CD4-positive, alpha-beta T cell (primary cell): ENCODE measurements around the gene FYN. TPM values are rescaled to one million over a fixed set of nuclear protein-coding genes. Genes with fewer than 3 reads are reported as not detected.

Experiments used
- ATAC-seq: fragments of 200-7000 bp; cut with Tn5 transposase; one replicate; pipeline ENCODE4 v1.10.0; 2022; ENCODE audit warnings: mild to moderate bottlenecking; ENCODE audit not compliant: poor library complexity
- CTCF ChIA-PET: fragments of 350-600 bp; sonication (Branson Sonifier 250); formaldehyde crosslinking; loops from one replicate; lab custom pipeline; 2021; ENCODE audit warnings: antibody characterized with exemption, inconsistent platforms; lab: Charles Lee
- POLR2A ChIA-PET: fragments of 350-600 bp; sonication (Branson Sonifier 250); formaldehyde crosslinking; loops from one replicate; lab custom pipeline; 2021; ENCODE audit warnings: antibody characterized with exemption, inconsistent platforms; lab: Charles Lee
- DNase-seq, 14 experiments: peaks; one replicate each; pipeline ENCODE4 v3.0.0-alpha.2; 2013 to 2020; ENCODE audit warnings: mixed read lengths in 2 of 14
- H3K27ac ChIP-seq, 2 donors: one replicate each; pipeline versions ENCODE4 v1.5.1 to v1.7.0; 2013; ENCODE audit warnings: low read length in 2 of 2, low read depth in 1 of 2, mild to moderate bottlenecking in 1 of 2
- H3K27me3 ChIP-seq, 2 experiments: 1 replicate in 1 of 2; 2 replicates in 1 of 2; pipeline versions ENCODE4 v1.6.1 to v1.7.0; 2013; ENCODE audit warnings: low read length in 2 of 2, control low read depth in 1 of 2, mild to moderate bottlenecking in 1 of 2, moderate library complexity in 1 of 2; ENCODE audit not compliant: insufficient read depth in 2 of 2, control insufficient read depth in 1 of 2
- H3K36me3 ChIP-seq: one replicate; pipeline ENCODE4 v1.6.1; 2013; ENCODE audit warnings: low read length, control low read depth; ENCODE audit not compliant: insufficient read depth
- H3K4me1 ChIP-seq: one replicate; pipeline ENCODE4 v1.6.1; 2013; ENCODE audit warnings: low read length, control low read depth; ENCODE audit not compliant: insufficient read depth
- H3K4me3 ChIP-seq: one replicate; pipeline ENCODE4 v1.5.1; 2013; ENCODE audit warnings: mild to moderate bottlenecking, low read length, moderate library complexity
- H3K9me3 ChIP-seq, 2 experiments: 1 replicate in 1 of 2; 2 replicates in 1 of 2; pipeline versions ENCODE4 v1.6.1 to v1.7.0; 2013; ENCODE audit warnings: low read length in 2 of 2, mild to moderate bottlenecking in 2 of 2, control low read depth in 1 of 2, moderate library complexity in 1 of 2; ENCODE audit not compliant: control insufficient read depth in 1 of 2, insufficient read depth in 1 of 2
- H3K27ac Mint-ChIP-seq: one replicate; pipeline ENCODE4 v1.8.0; 2020; ENCODE audit warnings: mixed read lengths
- H3K27me3 Mint-ChIP-seq: one replicate; pipeline ENCODE4 v1.8.0; 2021; ENCODE audit warnings: mixed read lengths
- H3K36me3 Mint-ChIP-seq: one replicate; pipeline ENCODE4 v1.8.0; 2021; ENCODE audit warnings: low read depth, mixed read lengths
- H3K4me1 Mint-ChIP-seq: one replicate; pipeline ENCODE4 v1.8.0; 2021; ENCODE audit warnings: low read depth, mixed read lengths
- H3K4me3 Mint-ChIP-seq: one replicate; pipeline ENCODE4 v1.8.0; 2020; ENCODE audit warnings: mild to moderate bottlenecking, mixed read lengths
- H3K9me3 Mint-ChIP-seq: one replicate; pipeline ENCODE4 v1.8.0; 2020; ENCODE audit warnings: mixed read lengths
- intact Hi-C, 2 experiments: fragments of 100-400 bp; cut with DNase I in 1 of 2; cut with micrococcal nuclease in 1 of 2; formaldehyde crosslinking; loops; one replicate each; pipeline versions ENCODE4 v1.15.1 to v1.9.0; 2023 to 2025; cut with DNase I, micrococcal nuclease
- total RNA-seq, 174 experiments: library from RNA in 2 of 174; stranded (reverse) in 2 of 174; gene quantifications; one replicate each; pipeline ENCODE4 v1.2.3 and lab custom pipeline; 2021 to 2026
- TF ChIP-seq, protein P1 (sequence below): fragments of 200-600 bp; IDR thresholded peaks from one replicate; pipeline ENCODE4 v1.8.0; 2022; ENCODE audit warnings: antibody characterized with exemption, mild to moderate bottlenecking

FYN gene
- total RNA-seq, 2 experiments from 2014 or later = 419 TPM

DNA sequence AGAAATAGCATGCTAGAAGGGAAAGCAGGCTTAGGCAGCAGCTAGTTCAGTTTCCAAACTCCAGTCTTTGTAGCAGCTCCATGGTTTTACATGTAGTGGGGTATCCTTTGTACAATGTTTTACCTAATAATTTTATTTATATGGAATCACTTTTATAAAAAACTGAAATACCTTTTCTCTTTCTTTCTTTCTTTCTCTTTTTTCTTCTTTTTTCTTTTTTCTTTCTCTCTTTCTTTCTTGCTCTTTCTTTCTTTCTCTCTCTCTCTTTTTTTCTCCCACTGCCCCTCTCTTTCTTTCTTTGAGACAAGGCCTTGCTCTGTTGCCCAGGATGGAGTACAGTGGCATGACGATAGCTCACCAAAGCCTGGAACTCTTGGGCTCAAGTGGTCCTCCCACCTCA lies 41.4 kb upstream of the FYN start:
- no peaks in the 10 kb centered on the region for H3K36me3 Mint-ChIP-seq
- CTCF ChIA-PET = interaction anchor here (1.1 kb wide), 1 partner anchor 25 kb away, joined by 3 read pairs; no protein-coding TSS in a partner anchor
- H3K4me1 ChIP-seq = no peaks in the 10 kb centered on the region
- no peaks in the 10 kb centered on the region for H3K9me3 ChIP-seq
- H3K27ac ChIP-seq = no peak overlapping the region
- H3K36me3 ChIP-seq = no peaks in the 10 kb centered on the region
- H3K4me3 ChIP-seq = no peak overlapping the region
- ATAC-seq (no peak), DNase-seq (no peak)
- no peaks in the 10 kb centered on the region for H3K4me1 Mint-ChIP-seq
- TF ChIP-seq, protein P1, sequence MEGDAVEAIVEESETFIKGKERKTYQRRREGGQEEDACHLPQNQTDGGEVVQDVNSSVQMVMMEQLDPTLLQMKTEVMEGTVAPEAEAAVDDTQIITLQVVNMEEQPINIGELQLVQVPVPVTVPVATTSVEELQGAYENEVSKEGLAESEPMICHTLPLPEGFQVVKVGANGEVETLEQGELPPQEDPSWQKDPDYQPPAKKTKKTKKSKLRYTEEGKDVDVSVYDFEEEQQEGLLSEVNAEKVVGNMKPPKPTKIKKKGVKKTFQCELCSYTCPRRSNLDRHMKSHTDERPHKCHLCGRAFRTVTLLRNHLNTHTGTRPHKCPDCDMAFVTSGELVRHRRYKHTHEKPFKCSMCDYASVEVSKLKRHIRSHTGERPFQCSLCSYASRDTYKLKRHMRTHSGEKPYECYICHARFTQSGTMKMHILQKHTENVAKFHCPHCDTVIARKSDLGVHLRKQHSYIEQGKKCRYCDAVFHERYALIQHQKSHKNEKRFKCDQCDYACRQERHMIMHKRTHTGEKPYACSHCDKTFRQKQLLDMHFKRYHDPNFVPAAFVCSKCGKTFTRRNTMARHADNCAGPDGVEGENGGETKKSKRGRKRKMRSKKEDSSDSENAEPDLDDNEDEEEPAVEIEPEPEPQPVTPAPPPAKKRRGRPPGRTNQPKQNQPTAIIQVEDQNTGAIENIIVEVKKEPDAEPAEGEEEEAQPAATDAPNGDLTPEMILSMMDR = no peak
- no peak overlapping the region for H3K27ac Mint-ChIP-seq
- H3K4me3 Mint-ChIP-seq = no peak overlapping the region
- no peaks in the 10 kb centered on the region for H3K27me3 Mint-ChIP-seq
- POLR2A ChIA-PET = no interaction called here
- H3K27me3 ChIP-seq = no peaks in the 10 kb centered on the region
- H3K9me3 Mint-ChIP-seq = no peaks in the 10 kb centered on the region
- intact Hi-C loops = no loop called here

DNA sequence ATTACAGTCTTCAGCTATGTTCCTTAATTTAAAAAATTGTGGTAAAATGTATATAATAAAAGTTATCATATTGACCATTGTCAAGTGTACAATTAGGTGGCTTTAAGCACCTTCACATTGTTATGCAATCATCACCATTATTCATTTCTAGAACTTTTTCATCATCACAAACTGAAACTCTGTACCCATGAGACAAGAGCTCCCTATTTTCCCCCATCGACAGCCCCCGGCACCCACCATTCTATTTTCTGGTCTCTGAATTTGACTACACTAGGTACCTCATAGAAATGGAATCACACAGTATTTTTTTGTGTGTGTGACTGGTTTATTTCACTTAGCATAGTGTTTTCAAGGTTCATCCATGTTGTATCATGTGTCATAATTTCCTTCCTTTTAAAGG lies 39.7 kb upstream of the FYN start:
- Mint-ChIP-seq H3K27me3 (no peaks in the 10 kb centered on the region), H3K36me3 (no peaks in the 10 kb centered on the region), H3K9me3 (no peaks in the 10 kb centered on the region), H3K4me1 (no peaks in the 10 kb centered on the region), H3K27ac (no peak overlapping the region), H3K4me3 (no peak overlapping the region)
- ATAC-seq (no peak), DNase-seq (no peak)
- no peaks in the 10 kb centered on the region for H3K4me1 ChIP-seq
- no peaks in the 10 kb centered on the region for H3K36me3 ChIP-seq
- TF ChIP-seq, protein P1 = no peak
- no peaks in the 10 kb centered on the region for H3K9me3 ChIP-seq
- H3K4me3 ChIP-seq = no peak overlapping the region
- ChIA-PET CTCF (no interaction called here), POLR2A (no interaction called here)
- no peaks in the 10 kb centered on the region for H3K27me3 ChIP-seq
- H3K27ac ChIP-seq = no peak overlapping the region
- intact Hi-C loops = no loop called here

DNA sequence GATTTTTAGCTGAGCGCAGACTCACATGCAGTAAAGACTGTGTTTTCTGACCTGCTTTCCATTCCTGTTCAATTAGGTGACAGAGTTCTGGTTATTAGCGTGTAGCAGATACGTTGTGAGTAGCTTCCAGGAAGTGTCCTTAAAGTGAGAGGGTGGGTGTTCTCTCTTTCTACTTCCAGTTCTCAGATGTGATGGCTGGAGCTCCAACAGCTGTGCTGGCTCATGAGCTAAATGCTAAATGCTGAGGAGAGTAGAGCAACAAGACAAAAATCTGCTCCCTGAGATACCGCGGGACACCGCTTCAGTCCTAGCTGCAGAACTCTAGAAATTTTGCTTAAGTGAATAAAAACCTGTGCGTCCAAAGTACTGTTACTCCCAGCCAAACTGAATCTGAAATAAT lies 38.2 kb upstream of the FYN start:
- intact Hi-C loops = no loop called here
- DNase-seq (no peak), ATAC-seq (no peak)
- Mint-ChIP-seq H3K27me3 (no peaks in the 10 kb centered on the region), H3K27ac (no peak overlapping the region), H3K36me3 (no peaks in the 10 kb centered on the region), H3K4me1 (no peaks in the 10 kb centered on the region), H3K9me3 (no peaks in the 10 kb centered on the region), H3K4me3 (no peak overlapping the region)
- Histone ChIP-seq H3K36me3 (no peaks in the 10 kb centered on the region), H3K4me3 (no peak overlapping the region), H3K9me3 (no peaks in the 10 kb centered on the region), H3K27ac (no peak overlapping the region), H3K4me1 (no peaks in the 10 kb centered on the region), H3K27me3 (no peaks in the 10 kb centered on the region)
- POLR2A ChIA-PET = interaction anchor here (1.4 kb wide), 1 partner anchor 62 kb away, joined by 4 read pairs; no protein-coding TSS in a partner anchor
- TF ChIP-seq, protein P1 = no peak
- CTCF ChIA-PET = no interaction called here
